SIG-M5 (cell line): Measurements from ENCODE around the gene MRRF.
"Not testable (repeated sequence)": the region's sequence is repeated elsewhere in the genome, so short reads cannot be mapped to it uniquely, and the experiment has no call there.

Source experiments
- DNase-seq: peaks from one replicate; lab custom pipeline; 2025; lab: John Stamatoyannopoulos, UW

The MRRF gene

GRCh38 chr9:122360891-122361290 lies 96.2 kb downstream of the MRRF start:
- DNase-seq: no peak

- DNase-seq: not testable (repeated sequence)
Measured at GRCh38 chr9:122363131-122363530, 98.4 kb downstream of the MRRF start.

GRCh38 chr9:122364117-122364782 lies 99.6 kb downstream of the MRRF start:
- DNase-seq: no peak

GRCh38 chr9:122364783-122365150 lies 100.1 kb downstream of the MRRF start:
- DNase-seq: no peak

- no peak for DNase-seq
Measured at GRCh38 chr9:122366074-122366660, 101.5 kb downstream of the MRRF start.

GRCh38 chr9:122367065-122367464 lies 102.4 kb downstream of the MRRF start:
- no peak for DNase-seq

- no peak for DNase-seq
Measured at GRCh38 chr9:122367774-122368460, 103.2 kb downstream of the MRRF start.

- DNase-seq: no peak
Measured at GRCh38 chr9:122368642-122369041, 104.0 kb downstream of the MRRF start.

GRCh38 chr9:122370303-122370702 lies 105.6 kb downstream of the MRRF start:
- DNase-seq: no peak

- DNase-seq: no peak
Measured at GRCh38 chr9:122370869-122371755, 106.4 kb downstream of the MRRF start, which contains the start of gene PTGS1. TSS of gene PTGS1 (plus strand) at chr9:122371024. CDS start at chr9:122371085, 61 bp downstream.

- DNase-seq: no peak
Measured at GRCh38 chr9:122371846-122372245, 107.2 kb downstream of the MRRF start.

- DNase-seq: no peak
Measured at GRCh38 chr9:122372856-122373845, 108.5 kb downstream of the MRRF start.

- DNase-seq: no peak
Measured at GRCh38 chr9:122374885-122375420, 110.3 kb downstream of the MRRF start.

- no peak for DNase-seq
Measured at GRCh38 chr9:122376796-122377195, 112.1 kb downstream of the MRRF start.

GRCh38 chr9:122377241-122378164 lies 112.8 kb downstream of the MRRF start:
- no peak for DNase-seq

GRCh38 chr9:122378236-122378635 lies 113.6 kb downstream of the MRRF start:
- no peak for DNase-seq

- no peak for DNase-seq
Measured at GRCh38 chr9:122379340-122379739, 114.7 kb downstream of the MRRF start.

GRCh38 chr9:122380293-122380692 lies 115.6 kb downstream of the MRRF start:
- no peak for DNase-seq
